Fibroblast of lung (primary cell): ENCODE results near the gene RIN2. TPM values are rescaled to one million over a fixed set of nuclear protein-coding genes. Genes with fewer than 3 reads are reported as not detected.

Experiments
- DNase-seq, 2 donors: peaks; one replicate each; pipeline versions ENCODE4 v3.0.0 to v3.0.0-alpha.2; 2010; ENCODE audit warnings: low read depth in 2 of 2
- H2AFZ ChIP-seq: 2 replicates; pipeline ENCODE4 v1.5.1; 2012; ENCODE audit warnings: low read length, control low read depth, inconsistent platforms
- H3K27ac ChIP-seq: 2 replicates; pipeline ENCODE4 v1.5.1; 2011; ENCODE audit warnings: low read length, control low read depth; ENCODE audit not compliant: insufficient read depth
- H3K27me3 ChIP-seq: 2 replicates; pipeline ENCODE4 v1.5.1; 2011; ENCODE audit warnings: mild to moderate bottlenecking, low read length; ENCODE audit not compliant: control insufficient read depth, insufficient read depth
- H3K36me3 ChIP-seq: 2 replicates; pipeline ENCODE4 v1.5.1; 2011; ENCODE audit warnings: low read length; ENCODE audit not compliant: control insufficient read depth, insufficient read depth
- H3K4me1 ChIP-seq: 2 replicates; pipeline ENCODE4 v1.5.1; 2011; ENCODE audit warnings: low read length; ENCODE audit not compliant: control insufficient read depth, insufficient read depth; ENCODE audit errors: extremely low read depth
- H3K4me2 ChIP-seq: 2 replicates; pipeline ENCODE4 v1.5.1; 2011; ENCODE audit warnings: low read length, control low read depth; ENCODE audit not compliant: insufficient read depth; ENCODE audit errors: extremely low read depth
- H3K4me3 ChIP-seq, 4 experiments: fragments of 200-600 bp in 1 of 4; sonication (generic) in 1 of 4; replicated peaks in 1 of 4; 2 replicates each; pipeline ENCODE4 v1.5.1; 2011 to 2016; ENCODE audit warnings: low read length in 4 of 4, low read depth in 3 of 4, mild to moderate bottlenecking in 3 of 4, control low read depth in 2 of 4, inconsistent platforms in 1 of 4, mixed read lengths in 1 of 4; ENCODE audit not compliant: insufficient read depth in 1 of 4; ENCODE audit errors: control extremely low read depth in 1 of 4
- H3K79me2 ChIP-seq: 2 replicates; pipeline ENCODE4 v1.5.1; 2012; ENCODE audit warnings: mild to moderate bottlenecking, low read length, inconsistent platforms; ENCODE audit not compliant: control insufficient read depth, insufficient read depth
- H3K9ac ChIP-seq: 2 replicates; pipeline ENCODE4 v1.5.1; 2011; ENCODE audit warnings: mild to moderate bottlenecking, low read length, control low read depth; ENCODE audit not compliant: insufficient read depth
- H3K9me3 ChIP-seq: 2 replicates; pipeline ENCODE4 v1.5.1; 2012; ENCODE audit warnings: low read depth, low read length; ENCODE audit not compliant: control insufficient read depth, insufficient read depth
- H4K20me1 ChIP-seq: 2 replicates; pipeline ENCODE4 v1.5.1; 2011; ENCODE audit warnings: low read length; ENCODE audit not compliant: control insufficient read depth, insufficient read depth; ENCODE audit errors: extremely low read depth
- CTCF ChIP-seq, 2 donors: IDR thresholded peaks in 1 of 2; conservative IDR thresholded peaks in 1 of 2; 1 replicate in 1 of 2; 2 replicates in 1 of 2; pipeline ENCODE4 v1.5.1; 2011 to 2012; ENCODE audit warnings: low read length in 2 of 2, control low read depth in 1 of 2, inconsistent platforms in 1 of 2, low read depth in 1 of 2, mild to moderate bottlenecking in 1 of 2
- EZH2 ChIP-seq: IDR thresholded peaks from 2 replicates; pipeline ENCODE4 v1.5.1; 2012; ENCODE audit warnings: low read length, control low read depth, mild to moderate bottlenecking; ENCODE audit errors: missing control alignments
- polyA plus RNA-seq, 2 donors: library from polyadenylated mRNA; depleted of rRNA in 1 of 2; stranded (reverse) in 1 of 2; unstranded in 1 of 2; fragments of >200 nt; gene quantifications; 2 replicates each; pipeline ENCODE4 v1.2.1, GENCODE V29; 2011 to 2012; ENCODE audit warnings: missing spikeins in 1 of 2
- total RNA-seq: library from RNA; depleted of rRNA; stranded (reverse); fragments of >200 nt; gene quantifications from 2 replicates; pipeline ENCODE4 v1.2.1, GENCODE V29; 2014

Gene RIN2
- total and polyA plus RNA-seq, 2 donors (not counting 1 experiment from before 2014, with no cell fraction given), result 30.2 to 61.4 TPM

GRCh38 chr20:19747903-19748302, 10.2 kb upstream of the RIN2 start:
- H4K20me1 ChIP-seq, result no peaks in the 10 kb centered on the region
- no peak for TF ChIP-seq CTCF (conservative IDR thresholded peaks at IDR 0.05 in 1 of 2, IDR thresholded peaks at IDR 0.05 in 1 of 2; ENCODE audit: low read depth in 1 of 2, low read length in 2 of 2)
- no peak for TF ChIP-seq EZH2
- peaks cover 11% of the 10 kb centered on the region for H3K27me3 ChIP-seq
- no peak overlapping the region for H3K4me3 ChIP-seq
- no peaks in the 10 kb centered on the region for H3K79me2 ChIP-seq
- no peak overlapping the region for H3K9ac ChIP-seq
- no peak for DNase-seq
- no peaks in the 10 kb centered on the region for H3K9me3 ChIP-seq
- H3K4me1 ChIP-seq, result no peaks in the 10 kb centered on the region
- no peak overlapping the region for H3K4me2 ChIP-seq
- H3K36me3 ChIP-seq, result no peaks in the 10 kb centered on the region
- no peak overlapping the region for H3K27ac ChIP-seq
- no peak overlapping the region for H2AFZ ChIP-seq

- Histone ChIP-seq H3K4me3 (no peak overlapping the region), H3K27ac (no peak overlapping the region), H3K4me1 (no peaks in the 10 kb centered on the region), H3K27me3 (peaks cover 5% of the 10 kb centered on the region), H3K9ac (no peak overlapping the region), H3K79me2 (no peaks in the 10 kb centered on the region), H4K20me1 (no peaks in the 10 kb centered on the region), H3K9me3 (no peaks in the 10 kb centered on the region), H3K36me3 (no peaks in the 10 kb centered on the region), H3K4me2 (no peak overlapping the region), H2AFZ (no peak overlapping the region)
- TF ChIP-seq EZH2, result no peak
- TF ChIP-seq CTCF (conservative IDR thresholded peaks at IDR 0.05 in 1 of 2, IDR thresholded peaks at IDR 0.05 in 1 of 2; ENCODE audit: low read depth in 1 of 2, low read length in 2 of 2), result no peak
- no peak for DNase-seq
Observed at GRCh38 chr20:19748681-19749080, 9.4 kb upstream of the RIN2 start.

- H2AFZ ChIP-seq, result no peak overlapping the region
Observed at GRCh38 chr20:19749618-19750071, 8.4 kb upstream of the RIN2 start.

More at GRCh38 chr20:19749618-19750071, 8.4 kb upstream of the RIN2 start:
- DNase-seq, result no peak
- Histone ChIP-seq H3K9ac (no peak overlapping the region), H4K20me1 (no peaks in the 10 kb centered on the region), H3K27ac (no peak overlapping the region), H3K36me3 (no peaks in the 10 kb centered on the region), H3K4me3 (no peak overlapping the region), H3K4me2 (no peak overlapping the region), H3K27me3 (peaks cover 3% of the 10 kb centered on the region), H3K4me1 (no peaks in the 10 kb centered on the region), H3K9me3 (no peaks in the 10 kb centered on the region), H3K79me2 (no peaks in the 10 kb centered on the region)
- TF ChIP-seq CTCF (conservative IDR thresholded peaks at IDR 0.05 in 1 of 2, IDR thresholded peaks at IDR 0.05 in 1 of 2; ENCODE audit: low read depth in 1 of 2, low read length in 2 of 2), result no peak
- TF ChIP-seq EZH2, result no peak
